ENCODE measurements around the gene GALNT17.
"Not testable (repeated sequence)": the region's sequence is repeated elsewhere in the genome, so short reads cannot be mapped to it uniquely, and the experiment has no call there.

GALNT17 gene

DNA sequence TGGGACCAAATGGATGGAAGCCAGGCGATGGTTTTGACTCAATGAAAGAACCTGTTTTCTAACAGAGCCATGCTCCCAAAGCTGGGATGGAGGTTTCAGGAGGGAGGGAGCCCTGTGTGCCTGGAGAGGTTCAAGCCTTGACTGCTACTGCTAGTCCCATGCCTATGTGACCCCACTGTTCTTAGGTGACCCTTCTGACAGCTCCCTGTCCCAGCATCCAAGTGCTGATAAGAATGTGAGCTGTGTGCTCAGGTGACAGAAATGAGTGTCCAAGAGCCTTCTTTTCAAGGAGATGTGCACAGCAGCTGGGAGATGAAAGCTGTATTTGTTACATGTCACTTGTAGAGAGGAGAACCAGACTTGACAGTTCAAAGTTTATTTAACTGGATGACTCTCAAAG, 595.4 kb downstream of the GALNT17 start:
- TF ChIP-seq ZNF274 (IDR thresholded peaks at IDR 0.05; ENCODE audit: low read depth, low read length) = no peak

DNA sequence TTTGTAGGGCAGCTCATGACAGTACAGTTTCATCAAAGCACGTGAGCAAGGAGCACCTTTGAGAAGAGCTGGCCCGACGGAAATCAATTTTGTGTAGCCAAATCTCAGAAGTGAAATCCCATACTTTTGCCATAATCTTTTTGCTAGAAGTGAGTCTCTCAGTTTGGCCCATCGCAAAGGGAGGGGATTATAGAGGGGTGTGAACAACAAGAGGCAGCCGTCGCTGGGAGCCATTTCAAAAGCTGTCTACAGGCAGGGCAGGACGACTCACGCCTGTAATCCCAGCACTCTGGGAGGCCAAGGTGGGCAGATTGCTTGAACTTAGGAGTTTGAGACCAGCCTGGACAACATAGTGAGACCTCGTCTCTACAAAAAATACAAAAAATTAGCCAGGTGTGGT, 599.8 kb downstream of the GALNT17 start:
- no peak for TF ChIP-seq ZNF274 (IDR thresholded peaks at IDR 0.05; ENCODE audit: low read depth, low read length)
- H3K4me3 ChIP-seq (ENCODE audit: low read length) = no peak overlapping the region

More for the DNA sequence above, 595.4 kb downstream of the GALNT17 start:
- no peak overlapping the region for H3K4me3 ChIP-seq (ENCODE audit: low read length)

DNA sequence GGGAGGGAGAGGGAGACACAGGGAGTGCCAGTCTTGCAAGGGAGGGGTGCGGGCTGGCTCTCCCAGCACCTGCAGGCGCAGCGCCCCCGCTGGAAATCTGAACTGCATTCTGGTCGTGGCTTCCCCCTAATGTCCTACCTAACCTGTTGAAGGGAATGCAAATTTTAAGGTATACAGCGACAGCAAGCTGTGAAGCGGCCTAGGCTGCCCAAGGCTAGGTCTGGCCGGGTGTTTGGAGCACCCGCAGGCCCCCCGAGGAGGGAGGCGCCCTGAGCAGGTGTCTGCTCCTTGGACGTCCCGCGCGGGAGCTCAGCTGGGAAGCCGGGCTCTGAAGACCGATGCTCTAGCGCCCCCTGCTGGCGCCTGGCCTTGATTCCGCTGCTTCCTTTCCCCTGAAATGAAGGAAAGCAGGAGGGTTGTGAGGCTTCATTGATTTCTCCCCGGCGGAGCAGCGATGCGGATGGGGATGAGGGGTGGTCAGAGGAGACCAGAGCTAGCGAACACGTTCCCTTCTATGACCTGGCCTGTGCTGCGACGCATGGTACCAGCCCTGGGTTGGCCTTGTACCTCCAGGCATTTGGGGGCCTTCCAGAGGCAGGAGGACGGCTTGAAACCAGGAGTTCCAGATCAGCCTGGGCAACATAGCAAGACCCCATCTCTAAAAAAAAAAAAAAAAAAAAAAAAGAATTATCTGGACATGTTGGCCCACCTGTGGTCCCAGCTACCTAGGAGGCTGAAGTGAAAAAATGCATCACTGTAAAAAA, 601.3 kb downstream of the GALNT17 start:
- no peak for TF ChIP-seq ZNF274 (IDR thresholded peaks at IDR 0.05; ENCODE audit: low read depth, low read length)
- no peak overlapping the region for H3K4me3 ChIP-seq (ENCODE audit: low read length)

DNA sequence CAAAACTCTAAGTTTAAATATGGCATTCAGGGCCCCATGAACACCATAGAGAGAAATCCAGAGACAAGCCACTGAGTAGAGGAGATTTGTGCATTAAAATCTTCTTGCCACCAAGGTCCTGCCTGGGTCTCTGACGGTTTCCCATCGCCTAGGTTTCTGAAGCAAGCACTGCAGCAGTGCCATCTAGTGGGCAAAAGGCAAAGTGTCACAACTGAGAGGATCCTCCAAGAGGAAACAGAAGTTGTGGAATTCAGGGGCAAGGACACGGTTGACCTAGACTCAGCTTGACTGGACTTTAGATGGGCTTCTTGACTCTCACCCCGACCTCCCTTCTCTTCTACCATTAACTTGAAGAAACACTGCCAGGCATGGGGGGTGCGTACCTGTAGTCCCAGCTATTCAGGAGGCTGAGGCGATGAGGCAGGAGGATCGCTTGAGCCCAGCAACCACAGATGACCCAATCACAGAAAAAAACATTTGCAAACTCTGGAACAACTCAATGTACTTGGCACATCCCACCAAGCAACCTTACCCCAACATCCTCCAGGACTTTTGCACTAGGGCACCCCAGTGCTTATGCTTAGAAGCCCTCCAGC, 604.1 kb downstream of the GALNT17 start:
- H3K4me3 ChIP-seq (ENCODE audit: low read length) = no peak overlapping the region
- TF ChIP-seq ZNF274 (IDR thresholded peaks at IDR 0.05; ENCODE audit: low read depth, low read length) = no peak

DNA sequence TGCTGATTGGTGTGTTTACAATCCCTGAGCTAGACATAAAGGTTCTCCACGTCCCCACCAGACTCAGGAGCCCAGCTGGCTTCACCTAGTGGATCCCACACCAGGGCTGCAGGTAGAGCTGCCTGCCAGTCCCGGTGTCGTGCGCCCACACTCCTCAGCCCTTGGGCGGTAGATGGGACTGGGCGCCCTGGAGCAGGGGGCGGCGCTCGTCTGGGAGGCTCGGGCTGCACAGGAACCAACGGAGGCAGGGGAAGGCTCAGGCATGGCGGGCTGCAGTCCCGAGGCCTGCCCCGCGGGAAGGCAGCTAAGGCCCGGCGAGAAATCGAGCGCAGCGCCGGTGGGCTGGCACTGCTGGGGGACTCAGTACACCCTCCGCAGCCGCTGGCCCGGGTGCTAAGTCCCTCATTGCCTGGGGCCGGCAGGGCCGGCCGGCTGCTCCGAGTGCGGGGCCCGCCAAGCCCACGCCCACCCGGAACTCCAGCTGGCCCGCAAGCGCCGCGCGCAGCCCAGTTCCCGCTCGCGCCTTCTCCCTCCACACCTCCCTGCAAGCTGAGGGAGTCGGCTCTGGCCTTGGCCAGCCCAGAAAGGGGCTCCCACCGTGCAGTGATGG, 606.1 kb downstream of the GALNT17 start:
- H3K4me3 ChIP-seq (ENCODE audit: low read length) = not testable (repeated sequence)

DNA sequence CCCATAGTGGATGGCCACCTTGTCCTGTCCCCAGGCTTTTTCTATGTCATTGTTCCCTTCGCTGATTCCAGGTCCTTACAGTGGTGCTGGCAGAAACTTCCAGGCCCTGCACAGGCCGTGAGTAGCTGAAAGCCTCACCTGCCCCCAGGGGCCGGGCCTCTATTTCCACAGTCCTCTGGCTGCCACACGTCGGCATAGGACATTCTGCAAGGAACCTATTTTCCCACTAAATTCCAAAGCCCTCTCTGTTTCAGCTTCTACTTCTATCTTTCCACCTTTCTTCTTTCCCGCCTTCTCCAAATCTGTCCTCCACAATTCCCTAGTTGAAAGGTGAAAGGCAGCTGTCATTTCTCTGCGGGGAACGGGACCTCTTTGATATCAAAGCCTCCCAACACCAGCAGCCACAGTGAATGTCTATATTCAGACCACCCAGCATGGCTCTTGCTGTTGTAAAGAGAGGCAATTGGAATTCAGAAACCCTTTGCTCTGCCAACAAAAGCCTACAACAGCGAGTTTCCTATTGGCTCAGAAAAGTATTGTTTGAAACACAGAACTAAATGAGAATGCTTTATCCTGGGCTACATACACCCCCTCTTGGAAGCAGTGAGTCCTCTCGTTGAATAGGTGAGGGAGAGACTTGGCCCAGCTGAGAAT, 607.7 kb downstream of the GALNT17 start:
- H3K4me3 ChIP-seq (ENCODE audit: low read length) = no peak overlapping the region
- no peak for TF ChIP-seq ZNF274 (IDR thresholded peaks at IDR 0.05; ENCODE audit: low read depth, low read length)

DNA sequence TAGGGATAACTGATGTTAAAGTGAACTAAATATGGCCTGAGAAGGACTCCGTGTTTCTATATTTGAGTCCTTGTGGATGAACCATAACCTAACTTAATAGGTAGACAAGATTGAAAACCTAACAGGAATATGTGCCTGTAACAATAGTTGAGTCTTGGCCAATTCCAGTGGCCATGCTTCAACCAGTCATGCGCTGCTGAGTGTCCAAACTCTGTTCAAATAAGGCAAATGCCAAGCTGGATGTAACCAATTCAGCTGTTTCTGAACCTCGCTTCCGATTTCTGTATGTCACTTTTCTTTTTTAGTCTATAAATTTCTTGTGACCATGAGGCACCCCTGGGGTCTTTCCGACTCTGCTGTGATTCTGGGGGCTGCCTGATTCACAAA, 608.2 kb downstream of the GALNT17 start:
- TF ChIP-seq ZNF274 (IDR thresholded peaks at IDR 0.05; ENCODE audit: low read depth, low read length) = no peak
- no peak overlapping the region for H3K4me3 ChIP-seq (ENCODE audit: low read length)

DNA sequence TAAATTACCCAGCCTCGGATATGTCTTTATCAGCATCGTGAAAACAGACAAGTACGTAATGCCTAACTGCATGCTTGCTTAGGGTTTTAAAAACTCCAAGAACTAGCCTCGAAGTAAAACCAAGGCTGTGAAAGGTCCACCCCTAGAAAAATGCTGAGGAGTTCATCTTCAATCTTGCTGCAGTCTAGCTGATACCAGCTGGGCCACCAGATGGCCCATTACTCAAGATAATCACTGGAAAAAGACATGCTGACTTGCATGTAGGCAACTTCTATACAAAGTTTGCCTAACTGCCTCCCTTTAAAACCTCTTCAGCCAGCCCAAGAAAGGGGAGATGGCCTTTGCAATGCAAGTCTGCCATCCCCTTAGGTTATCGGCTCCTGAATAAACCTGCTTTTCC, 614.1 kb downstream of the GALNT17 start:
- TF ChIP-seq ZNF274 (IDR thresholded peaks at IDR 0.05; ENCODE audit: low read depth, low read length) = no peak
- no peak overlapping the region for H3K4me3 ChIP-seq (ENCODE audit: low read length)

DNA sequence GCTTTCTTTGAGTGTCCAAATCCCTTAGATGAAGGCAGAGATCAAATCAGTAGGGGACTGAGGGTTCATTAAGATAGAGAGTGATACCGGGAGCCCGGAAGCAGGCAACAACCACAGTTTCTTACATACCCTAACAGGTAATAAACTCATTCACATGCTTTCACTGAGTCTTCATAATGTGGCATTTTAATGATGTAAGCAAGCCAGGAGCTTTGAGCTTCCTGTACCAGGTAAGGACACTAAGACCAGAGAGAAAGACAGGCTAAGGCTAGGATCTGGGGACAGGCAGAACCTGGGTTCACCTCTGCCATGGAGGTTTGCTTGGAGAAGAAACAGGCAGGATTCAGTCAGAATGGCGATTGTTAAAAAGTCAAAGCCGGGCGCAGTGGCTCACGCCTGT, 618.3 kb downstream of the GALNT17 start:
- no peak for TF ChIP-seq ZNF274 (IDR thresholded peaks at IDR 0.05; ENCODE audit: low read depth, low read length)
- H3K4me3 ChIP-seq (ENCODE audit: low read length) = no peak overlapping the region

DNA sequence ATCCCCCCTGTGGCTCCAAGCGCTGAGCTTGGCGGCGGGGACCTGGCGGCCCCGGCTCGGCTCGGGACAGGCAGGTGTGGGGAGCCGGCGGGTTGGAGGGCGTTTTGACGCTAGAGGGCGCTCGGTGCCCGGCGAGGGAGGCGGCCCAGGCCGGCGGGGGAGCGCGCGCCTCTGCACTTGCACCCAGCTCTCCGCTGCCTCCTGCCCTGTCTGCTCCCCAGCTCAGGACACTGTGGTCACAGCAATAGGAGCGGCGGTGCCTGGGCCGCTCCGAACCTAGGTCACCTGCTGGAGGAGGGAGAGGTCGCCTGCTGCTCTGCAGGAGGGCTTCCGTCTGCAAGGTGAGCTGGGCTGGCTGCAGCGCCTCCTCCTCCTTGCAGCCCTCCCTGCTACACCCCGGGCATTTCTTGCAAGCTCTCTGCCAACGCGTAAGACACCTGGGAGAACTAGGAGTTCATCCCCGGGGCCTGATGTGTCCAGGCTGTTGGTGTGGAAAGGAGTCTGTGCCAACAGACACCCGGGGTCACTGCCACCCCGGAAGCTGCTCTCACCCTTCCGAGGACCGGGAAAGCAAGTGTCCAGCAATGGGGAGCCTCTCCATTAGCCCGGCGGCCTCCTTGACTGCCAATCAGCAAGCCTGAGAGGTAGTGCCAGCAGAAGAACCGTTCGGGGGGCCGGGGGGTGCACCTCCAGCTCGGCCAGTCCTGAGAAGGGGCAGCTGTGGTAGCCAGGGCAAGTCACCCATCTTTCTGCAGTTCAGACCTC, 620.4 kb downstream of the GALNT17 start:
- H3K4me3 ChIP-seq (ENCODE audit: low read length) = no peak overlapping the region
- TF ChIP-seq ZNF274 (IDR thresholded peaks at IDR 0.05; ENCODE audit: low read depth, low read length) = no peak

DNA sequence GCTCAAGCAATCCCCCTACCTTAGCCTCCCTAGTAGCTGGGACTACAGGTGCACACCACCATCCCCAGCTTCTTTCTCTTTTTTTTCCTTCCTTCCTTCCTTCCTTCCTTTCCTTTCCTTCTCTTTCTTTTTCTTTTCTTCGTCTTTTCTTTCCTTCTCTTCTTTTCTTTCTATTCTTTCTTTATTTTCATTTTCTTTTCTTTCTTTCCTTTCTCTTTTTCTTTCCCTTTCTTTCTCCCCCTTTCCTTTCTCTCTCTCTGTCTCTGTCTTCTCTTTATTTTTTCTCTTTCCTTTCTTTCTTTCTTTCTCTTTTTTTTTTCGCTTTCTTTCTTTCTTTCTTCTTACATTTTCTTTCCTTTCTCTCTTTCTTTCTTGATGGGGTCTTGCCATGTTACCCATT, 621.3 kb downstream of the GALNT17 start:
- TF ChIP-seq ZNF274 (IDR thresholded peaks at IDR 0.05; ENCODE audit: low read depth, low read length) = no peak
- no peak overlapping the region for H3K4me3 ChIP-seq (ENCODE audit: low read length)

DNA sequence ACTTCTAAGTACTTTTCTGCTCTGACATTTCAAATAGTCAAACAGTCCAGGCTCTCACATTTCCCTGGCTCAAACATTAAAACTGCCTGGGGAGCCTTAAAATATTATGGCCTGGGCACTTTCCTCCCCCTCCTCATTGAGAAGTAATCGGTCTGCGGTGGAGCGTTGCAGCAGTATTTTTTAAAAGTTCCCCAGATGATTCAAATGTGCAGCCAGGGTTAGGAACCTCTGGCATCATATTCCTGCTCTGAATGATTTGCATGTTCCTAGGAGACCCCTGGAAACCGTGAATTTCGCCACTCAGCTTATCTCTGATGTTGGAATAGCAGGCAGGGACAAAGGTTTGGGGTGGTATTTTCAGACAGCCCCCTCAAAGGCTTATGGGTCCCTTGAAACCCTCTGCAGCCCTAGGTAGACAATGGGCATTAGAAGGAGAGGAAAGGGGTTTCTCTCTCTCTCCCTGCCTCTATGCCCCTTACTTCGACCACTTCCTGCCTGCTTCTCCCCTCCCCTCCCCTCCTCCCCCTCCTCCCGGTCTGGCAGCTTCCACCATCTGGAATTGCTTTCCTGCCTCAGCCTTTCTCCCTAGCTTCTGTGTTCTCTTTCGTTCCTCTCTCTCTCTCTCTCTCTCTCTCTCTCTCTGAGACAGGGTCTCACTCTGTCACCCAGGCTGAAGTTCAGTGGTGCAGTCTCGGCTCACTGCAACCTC, 622.2 kb downstream of the GALNT17 start:
- no peak for TF ChIP-seq ZNF274 (IDR thresholded peaks at IDR 0.05; ENCODE audit: low read depth, low read length)
- no peak overlapping the region for H3K4me3 ChIP-seq (ENCODE audit: low read length)

DNA sequence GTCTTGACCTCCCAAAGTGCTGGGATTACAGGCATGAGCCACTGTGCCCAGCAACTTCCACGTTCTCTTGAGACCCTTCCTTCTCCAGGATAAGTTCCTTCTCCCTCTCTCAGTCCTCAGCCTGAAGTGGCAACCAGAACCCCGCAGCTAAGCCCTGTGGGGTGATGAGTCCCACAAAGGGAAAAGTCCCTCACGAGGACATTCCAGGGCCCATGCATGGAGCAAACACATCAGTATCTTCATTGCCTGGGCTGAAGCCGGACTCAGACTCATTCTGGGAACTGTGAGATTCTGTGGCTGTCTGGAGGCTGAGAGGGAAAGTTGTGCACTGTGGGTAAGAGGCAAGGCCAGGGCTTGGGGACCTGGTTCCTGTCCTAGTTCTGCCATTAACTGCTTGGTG, 622.9 kb downstream of the GALNT17 start:
- TF ChIP-seq ZNF274 (IDR thresholded peaks at IDR 0.05; ENCODE audit: low read depth, low read length) = no peak
- no peak overlapping the region for H3K4me3 ChIP-seq (ENCODE audit: low read length)

DNA sequence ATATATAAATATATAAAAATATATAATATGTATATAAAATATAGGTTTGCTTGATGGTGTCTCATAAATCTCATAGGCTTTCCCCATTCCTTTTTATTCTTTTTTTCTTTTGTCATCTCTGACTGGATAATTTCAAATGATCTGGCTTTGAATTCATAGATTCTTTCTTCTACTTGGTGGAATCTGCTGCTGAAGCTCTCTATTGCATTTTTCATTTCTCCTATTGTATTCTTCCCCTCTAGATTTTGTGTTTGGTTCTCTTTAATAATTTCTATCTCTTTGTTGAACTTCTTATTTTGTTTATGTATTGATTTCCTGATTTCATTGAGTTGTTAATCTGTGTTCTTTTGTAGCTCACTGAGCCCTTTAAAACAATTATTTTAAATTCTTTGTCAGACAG, 629.4 kb downstream of the GALNT17 start:
- no peak for TF ChIP-seq ZNF274 (IDR thresholded peaks at IDR 0.05; ENCODE audit: low read depth, low read length)
- no peak overlapping the region for H3K4me3 ChIP-seq (ENCODE audit: low read length)
